ENCODE data around the gene PCBP3. TPM values are rescaled to one million over a fixed set of nuclear protein-coding genes. Genes with fewer than 3 reads are reported as not detected.

PCBP3 gene
- total RNA-seq, 1 experiment from 2014 or later = not detected

DNA sequence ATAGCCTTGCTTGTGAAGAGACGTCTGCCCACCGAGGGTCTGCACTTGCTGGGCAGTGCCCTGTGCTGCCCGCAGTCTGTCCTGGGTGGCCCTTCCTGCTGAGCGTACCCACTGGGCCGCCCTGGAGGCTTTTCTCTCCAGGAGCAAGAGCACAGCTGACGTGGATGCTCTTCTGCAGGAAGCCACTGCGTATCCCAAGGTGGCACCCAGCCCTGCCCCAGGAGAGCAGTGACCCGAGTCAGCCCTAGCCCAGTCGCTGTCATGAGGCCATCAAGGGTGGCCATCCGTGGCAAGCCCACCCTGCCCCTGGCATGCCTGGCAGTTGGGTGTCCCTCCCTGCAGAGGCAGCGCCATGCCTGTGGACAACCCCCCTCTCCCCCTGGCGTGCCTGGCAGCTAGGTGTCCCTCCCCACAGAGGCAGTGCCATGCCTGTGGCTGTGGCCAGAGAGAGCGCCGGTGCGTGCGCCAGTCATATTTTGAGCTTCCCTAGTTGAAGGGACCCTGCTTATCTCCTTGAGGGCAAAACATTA is 286.8 kb downstream of the PCBP3 start:
- no peaks in the 10 kb centered on the region for H3K9me3 ChIP-seq (ENCODE audit: insufficient read depth, low read depth)
- H3K4me3 ChIP-seq = no peak overlapping the region
- no peak overlapping the region for H3K4me2 ChIP-seq
- H3K79me2 ChIP-seq (ENCODE audit: low read depth) = no peaks in the 10 kb centered on the region
- CTCF ChIA-PET = no interaction called here
- no peak overlapping the region for H3K27ac ChIP-seq
- no peak for DNase-seq
- POLR2A ChIA-PET (ENCODE audit: unreplicated experiment) = no interaction called here
- intact Hi-C loops (cut with micrococcal nuclease; ENCODE audit: unreplicated experiment) = no loop called here
- no peaks in the 10 kb centered on the region for H4K20me1 ChIP-seq (ENCODE audit: insufficient read depth)
- peaks cover 12% of the 10 kb centered on the region; the same call in 1 of the 2 replicates for H3K27me3 ChIP-seq (ENCODE audit: insufficient read depth, low read depth)
- TF ChIP-seq EZH2 (IDR thresholded peaks at IDR 0.05; ENCODE audit: low read depth) (no peak), CTCF (conservative IDR thresholded peaks at IDR 0.05) (no peak)
- H3K4me1 ChIP-seq (replicated peaks; ENCODE audit: insufficient read depth) = no peaks in the 10 kb centered on the region
- no peak overlapping the region for H2AFZ ChIP-seq
- H3F3A ChIP-seq (ENCODE audit: insufficient read depth, low read depth) = no peaks in the 10 kb centered on the region
- no peaks in the 10 kb centered on the region for H3K9me2 ChIP-seq (ENCODE audit: insufficient read depth)
- no peaks in the 10 kb centered on the region for H3K36me3 ChIP-seq (ENCODE audit: low read depth)
- BruUV-seq (replicated peaks) = no TSS peak

DNA sequence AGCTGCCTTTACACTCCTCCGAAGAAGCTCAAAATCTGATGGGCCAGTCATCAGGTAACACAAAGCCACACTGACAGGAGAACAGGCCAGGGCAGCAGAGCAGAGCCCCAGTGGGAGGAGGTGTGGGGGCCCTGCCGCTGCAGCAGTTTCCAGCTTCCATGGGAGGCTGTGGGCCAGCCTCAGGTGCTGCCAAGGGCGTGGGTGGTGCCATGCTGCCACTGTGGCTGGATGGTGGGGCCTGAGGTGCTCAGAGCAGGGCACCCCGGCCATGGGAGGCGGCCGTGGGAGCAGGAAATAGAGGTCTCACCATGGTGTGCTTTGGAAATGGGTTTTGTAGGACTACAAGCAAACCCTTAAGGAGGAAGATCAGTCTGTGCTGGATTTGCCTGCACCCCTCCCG is 287.3 kb downstream of the PCBP3 start:
- no peaks in the 10 kb centered on the region for H4K20me1 ChIP-seq (ENCODE audit: insufficient read depth)
- no peaks in the 10 kb centered on the region for H3K36me3 ChIP-seq (ENCODE audit: low read depth)
- no peak for DNase-seq
- peaks cover 11% of the 10 kb centered on the region; the same call in 1 of the 2 replicates for H3K27me3 ChIP-seq (ENCODE audit: insufficient read depth, low read depth)
- H3K9me2 ChIP-seq (ENCODE audit: insufficient read depth) = no peaks in the 10 kb centered on the region
- TF ChIP-seq CTCF (conservative IDR thresholded peaks at IDR 0.05) = no peak
- TF ChIP-seq EZH2 (IDR thresholded peaks at IDR 0.05; ENCODE audit: low read depth) = no peak
- no peak overlapping the region for H3K27ac ChIP-seq
- BruUV-seq (replicated peaks) = no TSS peak
- no peaks in the 10 kb centered on the region for H3K4me1 ChIP-seq (replicated peaks; ENCODE audit: insufficient read depth)
- H3K9me3 ChIP-seq (ENCODE audit: insufficient read depth, low read depth) = no peaks in the 10 kb centered on the region
- H2AFZ ChIP-seq = no peak overlapping the region
- no peak overlapping the region for H3K4me3 ChIP-seq
- ChIA-PET CTCF (no interaction called here), POLR2A (ENCODE audit: unreplicated experiment) (no interaction called here)
- no peaks in the 10 kb centered on the region for H3F3A ChIP-seq (ENCODE audit: insufficient read depth, low read depth)
- no peaks in the 10 kb centered on the region for H3K79me2 ChIP-seq (ENCODE audit: low read depth)
- no peak overlapping the region for H3K4me2 ChIP-seq
- intact Hi-C loops (cut with micrococcal nuclease; ENCODE audit: unreplicated experiment) = no loop called here

DNA sequence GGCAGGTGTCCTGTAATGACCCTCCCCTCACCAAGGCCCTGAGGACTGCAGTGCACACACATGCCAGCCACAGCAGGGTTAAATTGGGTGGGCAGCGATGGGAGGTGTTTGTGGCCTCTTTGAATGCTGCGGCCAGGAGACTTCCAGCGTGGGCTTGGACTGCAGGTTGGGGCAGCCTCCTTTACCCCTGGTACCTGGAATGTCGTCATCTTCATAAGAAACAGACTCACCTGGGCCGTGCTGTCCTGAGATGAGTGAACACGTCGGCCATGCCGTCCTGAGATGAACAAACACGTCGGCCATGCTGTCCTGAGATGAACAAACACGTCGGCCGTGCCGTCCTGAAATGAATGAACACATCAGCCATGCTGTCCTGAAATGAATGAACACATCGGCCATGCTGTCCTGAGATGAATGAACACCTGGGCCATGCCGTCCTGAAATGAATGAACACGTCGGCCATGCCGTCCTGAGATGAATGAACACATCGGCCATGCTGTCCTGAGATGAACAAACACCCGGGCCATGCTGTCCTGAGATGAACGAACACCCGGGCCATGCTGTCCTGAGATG is 288.0 kb downstream of the PCBP3 start:
- Histone ChIP-seq H4K20me1 (ENCODE audit: insufficient read depth) (no peaks in the 10 kb centered on the region), H3K27ac (no peak overlapping the region), H3K9me2 (ENCODE audit: insufficient read depth) (no peaks in the 10 kb centered on the region), H3K9me3 (ENCODE audit: insufficient read depth, low read depth) (no peaks in the 10 kb centered on the region), H3K36me3 (ENCODE audit: low read depth) (no peaks in the 10 kb centered on the region), H3K4me1 (replicated peaks; ENCODE audit: insufficient read depth) (no peaks in the 10 kb centered on the region), H2AFZ (no peak overlapping the region), H3K4me2 (no peak overlapping the region), H3K4me3 (no peak overlapping the region), H3K27me3 (ENCODE audit: insufficient read depth, low read depth) (peaks cover 8% of the 10 kb centered on the region), H3F3A (ENCODE audit: insufficient read depth, low read depth) (no peaks in the 10 kb centered on the region), H3K79me2 (ENCODE audit: low read depth) (no peaks in the 10 kb centered on the region)
- no peak for TF ChIP-seq CTCF (conservative IDR thresholded peaks at IDR 0.05)
- no peak for TF ChIP-seq EZH2 (IDR thresholded peaks at IDR 0.05; ENCODE audit: low read depth)
- ChIA-PET CTCF (no interaction called here), POLR2A (ENCODE audit: unreplicated experiment) (no interaction called here)
- BruUV-seq (replicated peaks) = no TSS peak
- no peak for DNase-seq
- intact Hi-C loops (cut with micrococcal nuclease; ENCODE audit: unreplicated experiment) = no loop called here
